NCI-H2107 (cell line): Measurements from ENCODE around the gene C7orf25.

Experiments
- DNase-seq: peaks from one replicate; lab custom pipeline; 2025; lab: John Stamatoyannopoulos, UW

Gene C7orf25

DNA sequence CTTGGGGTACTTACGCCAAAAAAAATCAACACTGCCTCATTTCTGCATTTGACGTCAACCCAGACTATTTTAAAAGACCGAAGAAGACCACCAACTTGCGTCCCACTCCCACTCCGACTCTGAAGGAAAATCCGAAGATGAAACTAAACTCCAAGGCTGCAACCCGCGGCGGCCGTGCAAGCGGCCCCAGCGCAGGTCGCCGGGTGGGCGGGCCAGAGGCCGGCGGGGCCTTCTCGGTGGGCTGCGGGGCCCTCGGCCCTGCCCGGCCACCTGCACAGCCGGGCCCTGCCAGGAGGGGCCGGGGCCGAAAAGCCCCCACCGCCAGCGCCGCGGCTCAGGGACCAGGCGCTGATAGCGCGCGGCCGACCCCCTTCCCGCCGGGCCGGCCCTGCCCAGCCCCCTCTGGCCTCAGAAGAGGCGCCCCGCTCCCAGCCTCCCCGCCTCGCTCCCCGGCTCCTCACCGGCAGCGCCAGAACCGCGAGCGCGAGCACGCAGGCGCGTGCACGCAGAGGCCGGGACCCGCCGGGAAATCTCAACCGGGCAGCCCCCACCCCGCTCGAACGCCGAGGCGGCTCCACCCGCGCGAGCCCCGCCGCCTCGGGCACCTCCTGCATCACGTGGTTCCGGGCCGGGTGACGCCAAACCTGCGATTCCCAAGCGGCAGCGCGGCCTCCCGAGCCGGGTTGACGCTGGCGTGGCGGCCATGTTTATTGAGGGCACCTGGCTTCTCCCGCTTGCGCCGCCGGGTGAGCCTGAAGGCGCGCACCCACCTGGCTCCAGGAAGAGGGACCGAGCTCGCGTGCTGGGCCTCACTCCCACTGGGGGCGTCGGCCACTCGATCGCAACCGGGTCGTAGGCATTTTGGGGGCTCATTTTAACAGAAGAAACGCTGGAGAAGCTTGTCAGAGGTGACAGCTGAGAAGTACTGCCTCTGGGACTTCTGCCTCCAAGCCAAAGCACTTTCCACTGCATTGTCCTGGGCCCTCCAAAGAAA, at the start of gene C7orf25:
Gene C7orf25 (minus strand): TSS at position 617 of the 994 bp plus-strand sequence. CDS start 1,170 bp downstream, outside the sequence.
- peak; percentile 97 for DNase-seq

DNA sequence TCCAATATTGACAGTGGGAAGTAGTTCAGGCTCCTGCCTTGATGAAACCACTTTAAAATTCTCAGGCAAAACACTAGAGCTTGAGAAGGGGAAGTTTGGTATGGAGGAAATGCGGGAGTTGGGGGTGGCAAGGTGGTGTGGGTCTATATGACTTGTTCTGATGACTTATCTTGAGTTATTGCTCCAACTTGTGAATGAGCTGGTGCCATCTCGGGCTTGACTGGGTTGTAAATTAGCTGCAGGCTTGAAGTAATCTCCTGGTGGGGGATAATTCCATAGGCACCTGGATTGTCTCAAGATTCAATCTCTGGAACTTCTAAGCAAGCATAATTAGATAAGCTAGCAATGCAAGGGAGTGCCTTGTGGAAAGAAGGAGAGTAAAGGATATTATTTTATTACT, 49.3 kb upstream of the C7orf25 start:
- no peak for DNase-seq

DNA sequence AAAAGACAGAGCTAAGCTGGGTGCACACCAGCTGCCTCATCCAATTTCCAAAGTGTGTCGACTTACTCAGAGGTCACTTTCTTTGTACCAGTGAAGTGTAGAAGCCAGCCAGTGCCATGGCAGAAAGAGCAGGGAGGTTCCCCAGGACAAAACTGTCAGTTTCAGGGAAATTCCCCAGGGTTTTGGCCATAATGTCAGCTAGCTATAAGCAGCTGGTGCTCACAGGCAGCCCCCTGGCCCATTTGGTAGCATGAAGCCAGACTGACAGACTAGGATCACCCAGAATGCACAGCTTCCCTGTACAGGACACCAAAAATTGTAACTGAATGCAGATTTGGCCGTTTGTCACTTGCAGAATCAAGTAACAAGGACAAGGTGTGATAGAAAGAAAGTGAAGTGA, 48.9 kb upstream of the C7orf25 start:
- DNase-seq: no peak

DNA sequence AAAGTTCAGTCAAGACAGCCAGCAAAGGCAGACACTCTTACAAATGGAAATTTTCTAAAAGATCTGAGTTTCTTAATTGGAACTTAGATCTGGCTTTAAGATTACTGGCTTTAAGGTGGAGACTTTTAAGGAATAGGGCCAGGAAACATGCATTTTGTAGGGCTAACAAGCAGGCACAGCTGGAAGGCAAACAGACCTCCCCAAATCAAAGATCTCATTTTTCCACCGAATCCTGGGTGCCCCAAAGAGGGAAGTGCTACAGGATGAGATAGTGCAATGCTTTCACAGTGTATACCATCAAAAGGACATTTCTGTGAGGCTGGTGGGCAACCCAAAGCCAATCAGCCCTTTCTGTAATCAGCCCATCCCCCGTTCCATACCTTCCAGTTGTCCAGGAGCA, 47.7 kb upstream of the C7orf25 start:
- DNase-seq: no peak

DNA sequence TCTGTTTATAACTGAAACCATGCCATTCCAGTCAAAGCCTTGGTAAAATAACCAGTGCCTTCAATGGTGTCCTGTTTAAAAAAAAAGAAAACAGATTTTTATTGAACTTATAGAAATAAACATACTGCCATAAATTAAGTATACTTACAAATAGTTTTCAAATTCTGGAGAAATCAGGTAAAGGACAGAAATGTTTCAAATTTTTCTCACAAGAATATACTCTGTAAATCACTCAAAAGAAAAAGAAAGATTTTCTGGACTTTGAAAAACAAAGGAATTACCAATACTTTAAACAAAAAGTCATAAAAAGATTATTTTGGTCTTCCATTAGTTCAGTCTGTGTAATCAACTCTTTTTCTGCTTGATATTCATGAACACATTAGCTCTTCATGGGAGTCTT, 44.2 kb upstream of the C7orf25 start:
- no peak for DNase-seq

DNA sequence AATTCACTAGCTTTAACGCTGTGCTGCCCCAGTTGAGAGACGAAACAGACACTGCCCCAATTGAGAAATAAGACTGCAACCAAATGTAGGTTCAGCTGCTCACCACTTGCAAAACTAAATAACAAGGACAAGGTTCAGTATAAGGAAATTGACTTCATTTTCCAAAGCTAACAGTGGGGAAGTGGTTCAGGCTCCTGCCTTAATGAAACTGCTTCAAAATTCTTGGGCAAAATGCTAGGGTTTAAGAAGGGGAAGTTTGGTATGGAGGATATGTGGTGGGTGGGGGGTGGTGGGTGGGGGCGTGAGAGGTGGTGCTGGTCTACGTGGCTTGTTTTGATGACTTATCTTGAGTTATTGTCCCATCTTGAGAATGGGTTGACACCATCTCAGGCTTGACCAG, 42.1 kb upstream of the C7orf25 start:
- no peak for DNase-seq

DNA sequence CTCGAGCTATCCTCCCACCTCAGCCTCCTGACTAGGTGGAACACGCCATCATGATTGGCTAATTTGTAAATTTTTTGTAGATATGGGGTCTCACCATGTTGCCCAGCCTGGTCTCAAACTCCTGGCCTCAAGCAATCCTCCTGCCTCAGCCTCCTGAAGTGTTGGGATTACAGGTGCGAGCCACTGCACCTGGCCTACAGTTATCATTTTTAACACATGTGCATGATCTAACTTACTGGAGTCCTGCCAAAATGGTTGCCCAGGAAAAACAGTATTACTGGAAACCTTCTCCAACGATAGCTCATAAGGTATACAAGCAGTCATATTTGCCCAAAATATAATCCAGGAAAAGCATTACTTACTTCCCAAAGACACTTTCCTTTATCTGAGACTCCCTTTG, 40.5 kb upstream of the C7orf25 start:
- DNase-seq: no peak

DNA sequence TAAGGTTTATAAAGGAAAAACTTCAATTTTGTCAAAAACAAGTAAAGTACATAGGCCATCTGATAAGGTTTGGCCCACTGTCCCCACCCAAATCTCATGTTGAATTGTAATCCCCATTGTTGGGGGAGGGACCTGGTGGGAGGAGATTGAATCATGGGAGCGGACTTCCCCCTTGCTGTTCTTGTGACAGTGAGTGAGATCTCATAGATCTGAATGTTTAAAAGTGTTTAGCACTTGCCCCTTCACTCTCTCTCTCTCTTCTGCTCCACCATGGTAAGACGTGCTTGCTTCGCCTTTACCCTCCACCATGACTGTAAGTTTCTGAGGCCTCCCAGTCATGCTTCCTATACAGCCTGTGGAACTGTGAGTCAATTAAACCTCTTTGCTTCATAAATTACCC, 38.5 kb upstream of the C7orf25 start:
- DNase-seq: no peak

DNA sequence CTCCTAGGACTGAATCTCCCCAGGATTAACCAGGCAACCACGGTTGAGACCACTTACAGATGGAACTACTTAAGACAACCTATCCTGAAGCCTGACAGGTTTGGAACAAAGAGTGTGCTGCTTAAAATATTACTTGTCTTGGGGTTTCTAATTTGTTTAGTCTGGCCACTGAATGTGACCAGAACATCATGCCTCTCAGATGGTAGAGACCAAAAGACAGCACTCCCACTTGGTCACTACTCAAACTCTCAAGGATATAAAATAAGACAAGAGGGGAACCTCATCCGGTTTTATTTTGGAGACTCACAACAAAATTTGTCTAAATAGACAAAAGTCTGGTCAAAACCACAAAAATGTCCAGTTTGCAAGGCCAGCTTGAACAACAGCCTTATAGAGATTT, 35.7 kb upstream of the C7orf25 start:
- DNase-seq: no peak

DNA sequence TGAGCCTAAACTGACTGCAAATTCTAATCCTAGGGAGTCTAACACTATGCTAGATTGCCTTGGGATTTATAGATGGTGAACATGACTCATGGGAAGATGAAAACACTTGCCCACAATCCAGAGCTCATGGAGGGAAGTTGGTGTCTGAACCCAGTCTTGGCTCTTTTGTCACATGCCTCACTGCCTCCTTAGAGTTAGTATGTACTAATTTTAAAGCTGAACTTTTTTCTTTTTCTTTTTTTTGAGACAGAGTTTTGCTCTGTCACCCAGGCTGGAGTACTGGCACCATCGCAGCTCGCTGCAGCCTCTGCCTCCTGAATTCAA, 34.7 kb upstream of the C7orf25 start:
- no peak for DNase-seq

DNA sequence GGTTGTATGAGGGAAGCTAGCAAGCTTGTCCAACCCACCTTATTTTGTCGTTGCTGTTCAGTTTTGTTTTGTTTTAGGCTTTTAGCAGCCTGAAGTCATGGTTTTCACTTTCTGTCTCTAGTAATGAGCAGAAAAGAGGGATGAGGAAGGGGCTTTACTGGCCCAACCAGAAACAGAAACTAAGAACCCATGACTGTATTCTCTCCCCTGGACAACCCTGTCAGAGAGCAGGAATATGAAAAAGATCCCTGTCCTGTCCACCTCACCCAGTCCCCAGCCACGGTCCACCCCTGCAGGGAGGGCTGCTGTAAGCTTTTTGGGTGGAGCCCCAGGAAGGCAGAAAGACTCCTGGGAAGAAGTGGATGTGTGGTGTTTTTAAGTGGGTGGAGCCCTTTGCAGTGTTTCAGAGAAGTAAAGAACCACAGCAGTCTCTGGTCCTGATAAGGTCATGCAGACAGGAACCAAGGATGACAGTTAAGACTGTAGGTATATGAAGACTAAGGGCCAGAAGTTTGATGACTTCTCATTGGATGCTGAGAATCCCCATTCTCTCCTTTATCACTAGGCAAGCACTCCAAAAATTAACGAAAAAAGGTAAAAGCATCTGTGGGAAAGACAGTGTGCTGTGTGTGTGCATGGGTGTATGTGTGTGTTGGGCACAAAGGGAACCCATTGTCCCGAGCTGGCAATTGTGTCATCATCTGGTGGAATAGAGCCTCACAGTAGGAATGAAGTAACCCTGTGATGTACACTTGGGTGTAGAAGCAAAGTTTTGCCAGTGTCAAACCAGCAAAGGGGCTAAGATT, 34.2 kb upstream of the C7orf25 start:
- DNase-seq: no peak

DNA sequence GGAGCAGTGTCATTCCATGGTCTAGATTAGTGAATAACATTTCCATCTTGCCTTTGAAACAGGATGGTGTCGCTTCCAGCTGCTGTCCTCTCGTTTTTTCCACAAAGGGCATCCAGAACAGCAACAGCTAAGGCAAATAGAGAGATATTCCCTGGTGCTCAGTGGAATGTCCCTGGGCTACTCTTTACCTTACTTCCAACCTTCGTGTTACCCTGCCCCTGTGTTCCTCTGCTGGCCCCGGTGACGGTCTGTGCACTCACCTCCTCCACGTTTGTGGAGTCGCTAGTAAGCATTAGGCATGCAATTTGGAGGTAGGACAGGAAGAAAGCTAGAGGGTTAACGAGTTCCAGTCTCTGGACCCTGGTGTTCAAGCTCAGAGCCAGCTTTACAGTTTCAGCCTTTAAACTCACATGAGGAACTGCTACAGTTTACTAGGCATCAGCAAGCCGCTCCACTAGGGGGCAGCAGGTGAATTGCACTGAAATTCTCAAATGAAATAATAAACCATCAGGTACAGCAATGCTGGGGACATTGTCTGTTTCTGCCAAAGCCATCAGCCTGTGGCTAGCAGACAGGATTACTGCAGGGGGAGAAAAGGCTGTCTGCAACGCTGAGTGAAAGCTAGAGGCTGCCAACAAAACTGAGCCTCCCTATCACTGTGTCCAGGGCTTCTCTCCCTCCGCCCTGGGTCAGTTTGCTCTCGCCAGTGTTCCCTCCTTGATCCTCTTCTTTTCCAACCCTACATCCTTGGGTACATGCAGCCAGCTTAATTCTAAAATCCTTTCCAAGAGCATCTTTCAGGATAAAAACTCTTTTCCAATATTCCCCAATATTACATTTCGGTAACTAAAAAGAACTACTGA, 29.3 kb upstream of the C7orf25 start:
- DNase-seq: peak; percentile 70

DNA sequence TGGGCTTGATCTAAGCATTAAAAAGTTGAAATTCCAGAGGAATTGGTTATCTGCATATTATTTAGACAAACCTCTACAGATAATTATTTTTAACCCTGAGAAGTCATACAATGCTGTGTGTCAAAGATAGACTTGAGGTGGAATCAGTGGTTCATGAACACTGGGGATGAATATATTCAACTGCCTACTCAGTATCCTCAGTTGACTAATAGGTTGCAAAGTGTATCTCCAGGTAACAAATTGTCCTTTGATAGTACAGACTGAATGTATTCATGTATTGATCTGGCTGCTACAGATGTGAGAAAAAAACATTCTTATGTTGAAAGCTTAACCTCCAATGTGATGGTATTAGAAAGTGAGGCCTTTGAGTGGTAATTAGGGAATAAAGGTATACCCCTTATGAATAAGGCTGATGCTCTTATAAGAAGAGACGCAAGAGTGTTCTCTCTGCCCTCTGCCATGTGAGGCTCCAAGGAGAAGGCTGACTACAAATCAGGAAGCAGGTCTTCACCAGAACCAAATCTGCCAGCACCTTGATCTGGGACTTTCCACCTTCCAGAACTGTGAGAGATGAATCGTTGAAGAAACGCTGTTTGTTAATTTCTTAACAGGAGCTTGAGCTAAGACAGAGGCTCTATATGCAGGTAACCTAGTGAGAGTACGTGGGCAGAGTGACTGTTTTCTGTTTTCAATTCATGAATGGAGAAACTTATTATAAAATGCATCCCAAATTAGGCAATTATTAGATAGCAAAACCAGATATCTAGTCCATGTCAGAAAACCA, 27.8 kb upstream of the C7orf25 start:
- no peak for DNase-seq

DNA sequence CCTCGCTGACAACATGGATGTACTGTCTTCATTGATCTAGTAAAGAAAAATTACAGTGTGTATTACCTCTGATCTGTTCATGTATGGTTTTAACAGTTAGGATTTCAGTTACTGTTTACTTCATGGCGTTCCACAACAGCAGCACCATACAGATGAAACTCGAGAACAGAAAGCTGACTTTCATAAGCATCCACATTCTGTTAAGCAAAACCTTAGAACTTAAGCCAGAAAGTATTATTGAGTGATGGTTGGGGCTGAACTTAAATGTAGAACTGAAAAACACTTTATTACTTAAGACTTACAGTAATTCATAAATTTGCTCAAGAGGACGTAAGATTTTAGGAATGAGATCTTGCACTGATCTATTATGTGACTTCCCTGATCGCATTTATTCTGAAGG, 24.0 kb upstream of the C7orf25 start:
- no peak for DNase-seq

DNA sequence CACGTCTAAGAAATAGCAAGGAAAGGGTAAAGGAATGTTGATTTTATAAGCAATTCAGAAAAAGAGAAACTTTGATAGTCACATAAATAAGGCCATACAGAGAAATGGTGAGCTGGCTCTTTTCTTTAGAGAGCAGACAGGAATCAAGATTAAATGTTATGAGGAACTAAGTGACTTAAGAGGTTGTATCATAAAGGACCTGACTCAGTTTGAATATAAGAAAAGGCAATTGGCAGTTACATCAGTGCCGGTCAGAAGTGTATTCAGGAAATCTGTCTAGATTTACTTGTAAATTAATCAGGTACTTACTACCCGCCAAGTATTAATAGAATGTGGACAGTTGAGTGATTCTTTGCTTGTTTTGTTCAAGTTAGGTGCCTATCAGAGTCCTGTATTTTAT, 22.4 kb upstream of the C7orf25 start:
- DNase-seq: no peak

DNA sequence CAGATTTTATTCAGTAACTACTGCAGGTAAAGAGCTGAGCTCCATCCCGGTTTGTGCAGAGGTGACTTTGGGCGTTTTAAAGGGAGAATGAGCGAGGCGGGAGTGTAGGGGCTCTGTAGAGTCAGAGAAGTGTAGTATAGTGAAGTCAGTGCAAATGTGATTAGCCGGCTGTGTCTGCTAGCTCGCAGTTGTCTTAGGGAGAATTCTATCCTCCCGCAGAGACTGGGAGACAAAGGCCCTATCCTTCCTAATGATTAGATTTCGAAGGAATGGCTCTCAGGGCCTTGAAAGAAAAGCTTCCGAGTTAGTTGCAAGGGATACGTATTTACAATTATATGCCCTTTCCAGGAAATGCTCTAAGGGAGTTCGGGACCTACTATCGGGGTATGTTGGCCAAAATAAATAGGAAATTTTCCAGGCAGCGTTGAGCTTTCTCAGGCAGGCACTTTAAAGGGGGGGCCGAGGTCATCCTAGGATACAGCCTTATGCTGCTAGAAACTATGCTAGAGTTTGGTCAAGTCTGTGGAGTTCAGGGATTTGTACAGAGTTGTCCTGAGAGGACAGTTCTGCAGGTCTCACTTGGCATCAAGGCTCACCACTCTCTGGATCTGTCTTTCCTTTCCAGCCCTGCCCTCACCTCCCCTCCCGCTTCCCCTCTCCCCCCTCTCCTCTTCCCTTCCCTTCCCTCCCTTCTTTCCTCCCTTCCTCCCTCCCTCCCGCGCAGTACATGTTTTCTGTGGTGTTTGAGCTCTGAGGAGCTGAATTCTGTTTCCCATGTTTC, 21.1 kb upstream of the C7orf25 start:
- peak; percentile 3 for DNase-seq

DNA sequence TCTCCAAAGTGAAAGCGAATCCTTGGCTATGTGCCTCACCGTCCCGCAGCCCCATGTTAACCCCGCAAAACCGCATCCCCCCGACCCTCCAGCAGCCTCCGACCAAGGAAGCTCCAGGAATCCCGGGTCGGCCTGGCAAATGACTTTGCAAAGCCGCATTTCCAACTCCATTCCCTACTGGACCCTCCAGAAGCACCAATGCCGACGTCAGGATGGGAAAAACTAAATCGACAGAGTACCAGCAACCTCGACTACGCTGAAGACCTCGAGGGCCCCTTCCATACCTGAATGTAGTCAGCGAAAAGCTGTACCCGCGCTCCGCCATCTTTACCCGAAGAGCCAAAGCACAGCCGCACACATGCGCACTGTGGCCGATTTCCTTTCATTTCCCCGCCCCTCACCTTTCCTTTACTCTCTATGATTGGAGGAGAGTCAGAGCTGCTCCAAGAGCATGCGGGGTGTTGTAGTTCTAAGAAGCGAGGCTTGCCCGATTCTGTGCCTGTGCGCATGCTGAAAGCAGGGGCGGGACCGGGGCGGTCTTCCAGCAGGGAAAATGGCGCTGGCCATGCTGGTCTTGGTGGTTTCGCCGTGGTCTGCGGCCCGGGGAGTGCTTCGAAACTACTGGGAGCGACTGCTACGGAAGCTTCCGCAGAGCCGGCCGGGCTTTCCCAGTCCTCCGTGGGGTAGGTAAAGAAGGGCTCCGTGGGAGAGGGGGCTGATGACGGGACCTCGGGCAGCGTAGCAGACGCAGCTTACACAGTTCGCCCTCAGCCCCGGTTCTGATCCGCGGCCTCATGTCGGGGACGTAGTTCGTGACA, 20.2 kb upstream of the C7orf25 start, which contains the start of the genes MRPL32 and PSMA2:
Gene MRPL32 (plus strand): TSS at position 543 of the 818 bp plus-strand sequence. CDS start 11 bp downstream, at position 554.
Gene PSMA2 (minus strand): TSS at position 341 of the 818 bp plus-strand sequence. CDS start 16 bp downstream, at position 325.
- peak; percentile 93 for DNase-seq

DNA sequence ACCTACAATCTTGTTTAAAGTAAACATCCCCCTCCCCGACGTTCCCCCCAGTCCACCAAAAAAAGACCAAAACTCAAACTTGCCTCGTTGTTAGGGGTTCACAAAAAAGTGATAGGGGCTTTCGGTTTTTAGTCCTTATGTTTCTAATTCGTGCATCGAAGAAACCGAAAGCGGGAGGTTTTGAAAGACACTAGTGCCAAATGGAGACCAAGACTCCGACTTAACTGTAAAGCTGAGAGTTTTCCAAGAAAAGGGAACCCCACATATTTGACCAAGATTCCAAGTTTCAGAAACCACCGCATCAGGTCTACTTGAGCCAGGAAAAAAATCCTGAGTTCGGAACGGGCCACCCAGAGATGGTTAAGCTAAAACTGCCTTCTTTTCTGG, 19.6 kb upstream of the C7orf25 start:
- DNase-seq: peak; percentile 1

DNA sequence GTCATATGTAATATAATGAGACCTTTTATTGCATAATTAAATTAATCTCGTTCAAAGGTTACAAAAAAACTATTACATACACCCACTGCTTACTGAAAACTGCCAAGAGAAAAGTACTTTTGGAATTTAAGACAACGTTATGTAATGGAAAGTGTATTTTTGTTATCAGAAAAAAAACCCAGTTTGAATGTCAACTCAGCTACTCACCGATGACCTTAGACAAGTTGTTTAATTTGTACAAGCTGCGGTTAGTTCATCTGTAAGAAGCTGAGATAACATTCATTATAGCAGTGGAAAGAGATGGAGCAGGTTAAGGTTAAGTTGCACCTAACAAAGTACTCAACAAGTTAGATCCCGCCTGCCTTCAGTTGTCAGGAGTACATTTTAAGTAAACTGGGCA, 19.0 kb upstream of the C7orf25 start:
- no peak for DNase-seq
